ENCODE data around the gene CTNNBL1. TPM values are rescaled to one million over a fixed set of nuclear protein-coding genes. Genes with fewer than 3 reads are reported as not detected.

The CTNNBL1 gene
- total and polyA plus RNA-seq, 2 donors (not counting 3 experiments of a cell fraction or from before 2014, with no cell fraction given), result 20.8 to 60.2 TPM

GRCh38 chr20:37657924-37658804 lies 35.7 kb upstream of the CTNNBL1 start:
- no peak overlapping the region for H3K4me3 ChIP-seq (replicated peaks in 1 of 3; ENCODE audit: insufficient read depth in 1 of 3, low read depth in 1 of 3, low read length in 3 of 3)
- no peaks in the 10 kb centered on the region for H3K9me1 ChIP-seq (replicated peaks; ENCODE audit: control insufficient read depth, extremely low read depth, insufficient read depth, low read length)
- no peaks in the 10 kb centered on the region for H3K4me1 ChIP-seq (ENCODE audit: control insufficient read depth, extremely low read depth, insufficient read depth, low read length)
- H3K36me3 ChIP-seq (ENCODE audit: control insufficient read depth in 2 of 2, extremely low read depth in 1 of 2, insufficient read depth in 2 of 2, low read length in 2 of 2), result no peaks in the 10 kb centered on the region
- no peak overlapping the region for H3K4me2 ChIP-seq (ENCODE audit: insufficient read depth, low read length)
- H4K20me1 ChIP-seq (replicated peaks; ENCODE audit: control insufficient read depth, extremely low read depth, insufficient read depth, low read length), result no peaks in the 10 kb centered on the region
- FAIRE-seq, result no peak
- no peak overlapping the region for H3K27ac ChIP-seq (ENCODE audit: insufficient read depth, low read depth, low read length)
- no TSS peak for BruUV-seq (replicated peaks)
- intact Hi-C loops (cut with micrococcal nuclease), result no loop called here
- ChIA-PET CTCF (interaction anchor here (0.9 to 1.2 kb wide), 3 partner anchors 13 to 754 kb away, joined by 3 read pairs; no protein-coding TSS in a partner anchor), POLR2A (no interaction called here)
- no peak for TF ChIP-seq GATA2 (IDR thresholded peaks at IDR 0.05; ENCODE audit: insufficient read depth, insufficient read length, low read depth, low read length)
- DNase-seq (ENCODE audit: low read depth, low spot score), result no peak
- no peaks in the 10 kb centered on the region for H3K79me2 ChIP-seq (ENCODE audit: control insufficient read depth, insufficient read depth, low read length)
- no peak overlapping the region for H3K9ac ChIP-seq (replicated peaks; ENCODE audit: extremely low read depth, insufficient read depth, low read length)
- no peaks in the 10 kb centered on the region for H3K9me3 ChIP-seq (replicated peaks; ENCODE audit: control insufficient read depth, insufficient read depth, low read length)
- peaks cover 3 to 7% of the 10 kb centered on the region in 2 experiments for H3K27me3 ChIP-seq (ENCODE audit: control insufficient read depth in 2 of 2, insufficient read depth in 2 of 2, low read length in 2 of 2)
- H2AFZ ChIP-seq (ENCODE audit: low read depth, low read length), result no peak overlapping the region
- dilution Hi-C loops (cut with MboI; ENCODE audit: extremely low pct_ligation_motif_present, low sequenced_read_pairs), result no loop called here

GRCh38 chr20:37661519-37661918 lies 32.3 kb upstream of the CTNNBL1 start:
- H3K36me3 ChIP-seq (ENCODE audit: control insufficient read depth in 2 of 2, extremely low read depth in 1 of 2, insufficient read depth in 2 of 2, low read length in 2 of 2), result no peaks in the 10 kb centered on the region
- no peak overlapping the region for H3K4me2 ChIP-seq (ENCODE audit: insufficient read depth, low read length)
- intact Hi-C loops (cut with micrococcal nuclease) (no loop called here), dilution Hi-C loops (cut with MboI; ENCODE audit: extremely low pct_ligation_motif_present, low sequenced_read_pairs) (no loop called here)
- no peak overlapping the region for H2AFZ ChIP-seq (ENCODE audit: low read depth, low read length)
- no peak for TF ChIP-seq FOS (IDR thresholded peaks at IDR 0.05; ENCODE audit: borderline replicate concordance, insufficient read depth, low read length)
- no peak overlapping the region for H3K27ac ChIP-seq (ENCODE audit: insufficient read depth, low read depth, low read length)
- POLR2A ChIA-PET, result no interaction called here
- no peak for FAIRE-seq
- no peak overlapping the region for H3K9ac ChIP-seq (replicated peaks; ENCODE audit: extremely low read depth, insufficient read depth, low read length)
- no peaks in the 10 kb centered on the region for H3K4me1 ChIP-seq (ENCODE audit: control insufficient read depth, extremely low read depth, insufficient read depth, low read length)
- H3K4me3 ChIP-seq (replicated peaks in 1 of 3; ENCODE audit: insufficient read depth in 1 of 3, low read depth in 1 of 3, low read length in 3 of 3), result no peak overlapping the region
- H3K9me3 ChIP-seq (replicated peaks; ENCODE audit: control insufficient read depth, insufficient read depth, low read length), result no peaks in the 10 kb centered on the region
- CTCF ChIA-PET, result interaction anchor here (0.7 kb wide), 1 partner anchor 65 kb away, joined by 3 read pairs; no protein-coding TSS in a partner anchor
- H3K27me3 ChIP-seq (ENCODE audit: control insufficient read depth in 2 of 2, insufficient read depth in 2 of 2, low read length in 2 of 2), result peaks cover 3 to 5% of the 10 kb centered on the region in 2 experiments
- no peak for DNase-seq (ENCODE audit: low read depth, low spot score)
- BruUV-seq (replicated peaks), result no TSS peak
- no peaks in the 10 kb centered on the region for H3K79me2 ChIP-seq (ENCODE audit: control insufficient read depth, insufficient read depth, low read length)
- H3K9me1 ChIP-seq (replicated peaks; ENCODE audit: control insufficient read depth, extremely low read depth, insufficient read depth, low read length), result no peaks in the 10 kb centered on the region
- no peaks in the 10 kb centered on the region for H4K20me1 ChIP-seq (replicated peaks; ENCODE audit: control insufficient read depth, extremely low read depth, insufficient read depth, low read length)
